HL-60 (cell line): ENCODE results near the gene SKI.

Experiments used
- DNase-seq, 2 experiments: peaks; one replicate each; pipeline ENCODE4 v3.0.0-alpha.2; 2010 to 2020; ENCODE audit warnings: low read depth in 1 of 2, low spot score in 1 of 2
- H3K27ac ChIP-seq: fragments of 250-450 bp; sonication (Bioruptor Pico); replicated peaks from 2 replicates; pipeline ENCODE4 v1.5.1; 2020; ENCODE audit warnings: mild to moderate bottlenecking, moderate library complexity
- H3K27me3 ChIP-seq: fragments of 250-450 bp; sonication (Bioruptor Pico); 2 replicates; pipeline ENCODE4 v1.5.1; 2021; ENCODE audit warnings: mild to moderate bottlenecking, moderate library complexity; ENCODE audit not compliant: insufficient read depth, poor library complexity, severe bottlenecking
- H3K4me3 ChIP-seq: replicated peaks from 2 replicates; pipeline ENCODE4 v1.5.1; 2011; ENCODE audit warnings: mild to moderate bottlenecking, control low read depth, low read length; ENCODE audit not compliant: insufficient read depth
- GABPA ChIP-seq: IDR thresholded peaks from 2 replicates; pipeline ENCODE4 v1.6.1; 2012; ENCODE audit warnings: low read depth
- POLR2AphosphoS5 ChIP-seq: IDR thresholded peaks from 2 replicates; pipeline ENCODE4 v1.6.1; 2012; ENCODE audit warnings: low read depth
- SPI1 ChIP-seq: IDR thresholded peaks from 2 replicates; pipeline ENCODE4 v1.6.1; 2012; ENCODE audit warnings: low read depth, mild to moderate bottlenecking, borderline replicate concordance
- TF ChIP-seq, protein P1 (sequence below): IDR thresholded peaks from one replicate; pipeline ENCODE4 v1.5.1; 2011; ENCODE audit warnings: low read length, control low read depth, inconsistent platforms; ENCODE audit not compliant: insufficient read depth
- TF ChIP-seq, protein P2 (sequence below): IDR thresholded peaks from 2 replicates; pipeline ENCODE4 v1.6.1; 2012; ENCODE audit warnings: low read depth; ENCODE audit not compliant: insufficient replicate concordance

Gene SKI

DNA sequence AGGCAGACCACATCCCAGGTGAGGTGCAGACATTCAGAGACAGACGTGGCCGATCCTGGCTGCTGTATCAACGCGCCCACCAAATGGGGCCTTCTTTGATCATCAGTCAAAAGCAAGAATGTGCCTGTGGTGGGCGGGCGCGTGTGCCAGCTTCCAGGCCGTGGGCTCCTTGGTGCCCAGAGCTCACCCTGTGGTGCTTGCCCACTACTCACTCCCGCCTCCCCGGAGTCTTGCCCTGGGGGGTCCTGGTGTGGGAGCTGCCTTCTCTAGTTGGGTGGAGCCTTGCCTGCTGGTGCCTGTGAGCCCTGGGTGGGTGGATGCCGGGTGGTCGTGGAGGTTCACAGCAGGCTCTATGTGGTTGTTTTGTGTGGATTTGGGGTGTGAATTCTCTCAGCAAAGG is 70.6 kb downstream of the SKI start:
- TF ChIP-seq, protein P1, sequence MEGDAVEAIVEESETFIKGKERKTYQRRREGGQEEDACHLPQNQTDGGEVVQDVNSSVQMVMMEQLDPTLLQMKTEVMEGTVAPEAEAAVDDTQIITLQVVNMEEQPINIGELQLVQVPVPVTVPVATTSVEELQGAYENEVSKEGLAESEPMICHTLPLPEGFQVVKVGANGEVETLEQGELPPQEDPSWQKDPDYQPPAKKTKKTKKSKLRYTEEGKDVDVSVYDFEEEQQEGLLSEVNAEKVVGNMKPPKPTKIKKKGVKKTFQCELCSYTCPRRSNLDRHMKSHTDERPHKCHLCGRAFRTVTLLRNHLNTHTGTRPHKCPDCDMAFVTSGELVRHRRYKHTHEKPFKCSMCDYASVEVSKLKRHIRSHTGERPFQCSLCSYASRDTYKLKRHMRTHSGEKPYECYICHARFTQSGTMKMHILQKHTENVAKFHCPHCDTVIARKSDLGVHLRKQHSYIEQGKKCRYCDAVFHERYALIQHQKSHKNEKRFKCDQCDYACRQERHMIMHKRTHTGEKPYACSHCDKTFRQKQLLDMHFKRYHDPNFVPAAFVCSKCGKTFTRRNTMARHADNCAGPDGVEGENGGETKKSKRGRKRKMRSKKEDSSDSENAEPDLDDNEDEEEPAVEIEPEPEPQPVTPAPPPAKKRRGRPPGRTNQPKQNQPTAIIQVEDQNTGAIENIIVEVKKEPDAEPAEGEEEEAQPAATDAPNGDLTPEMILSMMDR = no peak
- TF ChIP-seq, protein P2, sequence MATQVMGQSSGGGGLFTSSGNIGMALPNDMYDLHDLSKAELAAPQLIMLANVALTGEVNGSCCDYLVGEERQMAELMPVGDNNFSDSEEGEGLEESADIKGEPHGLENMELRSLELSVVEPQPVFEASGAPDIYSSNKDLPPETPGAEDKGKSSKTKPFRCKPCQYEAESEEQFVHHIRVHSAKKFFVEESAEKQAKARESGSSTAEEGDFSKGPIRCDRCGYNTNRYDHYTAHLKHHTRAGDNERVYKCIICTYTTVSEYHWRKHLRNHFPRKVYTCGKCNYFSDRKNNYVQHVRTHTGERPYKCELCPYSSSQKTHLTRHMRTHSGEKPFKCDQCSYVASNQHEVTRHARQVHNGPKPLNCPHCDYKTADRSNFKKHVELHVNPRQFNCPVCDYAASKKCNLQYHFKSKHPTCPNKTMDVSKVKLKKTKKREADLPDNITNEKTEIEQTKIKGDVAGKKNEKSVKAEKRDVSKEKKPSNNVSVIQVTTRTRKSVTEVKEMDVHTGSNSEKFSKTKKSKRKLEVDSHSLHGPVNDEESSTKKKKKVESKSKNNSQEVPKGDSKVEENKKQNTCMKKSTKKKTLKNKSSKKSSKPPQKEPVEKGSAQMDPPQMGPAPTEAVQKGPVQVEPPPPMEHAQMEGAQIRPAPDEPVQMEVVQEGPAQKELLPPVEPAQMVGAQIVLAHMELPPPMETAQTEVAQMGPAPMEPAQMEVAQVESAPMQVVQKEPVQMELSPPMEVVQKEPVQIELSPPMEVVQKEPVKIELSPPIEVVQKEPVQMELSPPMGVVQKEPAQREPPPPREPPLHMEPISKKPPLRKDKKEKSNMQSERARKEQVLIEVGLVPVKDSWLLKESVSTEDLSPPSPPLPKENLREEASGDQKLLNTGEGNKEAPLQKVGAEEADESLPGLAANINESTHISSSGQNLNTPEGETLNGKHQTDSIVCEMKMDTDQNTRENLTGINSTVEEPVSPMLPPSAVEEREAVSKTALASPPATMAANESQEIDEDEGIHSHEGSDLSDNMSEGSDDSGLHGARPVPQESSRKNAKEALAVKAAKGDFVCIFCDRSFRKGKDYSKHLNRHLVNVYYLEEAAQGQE = no peak
- TF ChIP-seq GABPA (no peak), POLR2AphosphoS5 (no peak), SPI1 (no peak)
- H3K4me3 ChIP-seq = no peak overlapping the region
- no peaks in the 10 kb centered on the region for H3K27me3 ChIP-seq
- no peak overlapping the region for H3K27ac ChIP-seq
- no peak for DNase-seq

- no peaks in the 10 kb centered on the region for H3K27me3 ChIP-seq
- H3K4me3 ChIP-seq = no peak overlapping the region
- no peak for DNase-seq
- TF ChIP-seq POLR2AphosphoS5 = no peak
- TF ChIP-seq SPI1 = no peak
- TF ChIP-seq GABPA = no peak
- TF ChIP-seq, protein P2 = no peak
- TF ChIP-seq, protein P1 = no peak
- H3K27ac ChIP-seq = no peak overlapping the region
These were observed 71.1 kb downstream of the SKI start for GRCh38 chr1:2299131-2299627.

DNA sequence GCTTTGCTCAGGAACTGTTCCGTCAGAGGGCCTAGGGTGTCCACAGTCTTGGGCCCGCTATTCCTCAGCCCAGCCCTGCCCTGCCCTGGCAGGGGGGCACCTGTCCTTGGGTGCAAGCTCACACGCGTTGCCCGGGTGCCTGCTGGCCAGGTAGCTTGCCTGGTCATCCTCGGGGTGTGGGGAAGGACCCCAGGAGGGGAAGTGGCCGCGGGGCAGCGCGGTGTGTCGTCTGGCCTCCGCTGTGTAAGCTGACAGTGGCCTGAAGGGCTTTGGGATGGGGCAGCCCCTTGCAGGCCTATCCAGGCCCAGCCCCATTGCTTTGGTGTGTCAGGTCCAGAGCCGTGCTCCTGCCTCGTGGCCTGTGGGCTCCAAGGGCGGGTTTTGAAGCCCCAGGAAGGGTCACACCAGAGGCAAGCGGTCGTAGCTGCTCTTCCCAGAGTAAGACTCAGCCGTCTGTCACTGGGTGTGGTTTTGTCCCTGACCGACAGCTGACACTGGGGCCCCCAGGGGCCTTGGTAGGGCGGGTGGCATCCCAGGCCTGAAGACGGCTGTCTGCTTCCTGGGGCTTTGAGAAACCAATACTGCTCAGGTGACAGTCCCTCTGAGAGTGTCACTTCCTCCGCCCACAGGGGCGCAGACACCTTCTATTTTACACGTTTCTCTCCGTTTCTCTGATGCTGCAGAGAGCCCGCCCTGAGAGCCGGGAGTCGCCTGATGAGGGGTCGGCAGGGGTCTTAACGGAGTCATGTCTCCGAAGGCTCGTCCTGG is 72.1 kb downstream of the SKI start:
- peak overlapping the region; percentile 38 for H3K27ac ChIP-seq
- TF ChIP-seq SPI1 (peak; percentile 32; the same call in 1 of the 2 replicates), GABPA (no peak)
- H3K4me3 ChIP-seq = no peak overlapping the region
- peak in 1 of 2 experiments; percentile 58 for DNase-seq
- no peaks in the 10 kb centered on the region for H3K27me3 ChIP-seq

DNA sequence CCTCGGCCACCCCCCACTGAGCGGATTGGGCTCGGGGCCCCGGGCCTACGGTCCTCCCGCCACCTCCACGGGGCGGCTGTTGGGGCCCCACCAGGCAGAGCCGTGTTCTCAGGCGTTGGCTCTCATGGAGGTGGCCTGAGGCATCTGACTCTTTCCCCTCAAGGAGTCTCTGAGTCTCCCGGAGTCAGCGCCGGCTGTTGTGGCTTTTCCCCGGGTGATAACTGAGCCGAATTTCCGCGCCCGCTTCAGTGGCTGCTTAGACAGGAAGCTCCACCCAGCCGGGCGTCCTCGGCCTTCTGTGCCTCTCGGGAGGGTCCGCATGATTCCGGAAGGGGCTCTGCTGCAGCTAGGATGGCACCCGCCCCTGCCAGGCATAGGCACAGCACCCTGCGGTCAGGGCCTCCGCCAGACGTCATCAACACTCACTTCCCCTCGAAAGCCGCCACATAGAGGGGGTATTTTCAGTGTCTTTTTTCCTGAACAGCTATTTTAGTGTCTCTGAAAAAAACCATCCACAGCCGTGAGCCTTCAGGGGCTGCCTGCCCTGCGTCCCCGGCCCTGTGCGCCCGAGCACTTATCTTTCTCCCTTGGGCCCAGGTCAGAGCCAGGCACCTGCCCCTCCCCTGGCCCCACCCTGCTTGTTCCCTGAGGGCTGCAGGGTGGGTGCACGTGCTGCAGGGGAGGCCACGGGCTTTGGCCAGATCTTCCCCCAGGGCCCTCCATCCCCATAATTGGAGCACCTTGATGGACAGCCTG is 72.9 kb downstream of the SKI start:
- Histone ChIP-seq H3K27ac (peak overlapping the region; percentile 43), H3K4me3 (no peak overlapping the region), H3K27me3 (no peaks in the 10 kb centered on the region)
- TF ChIP-seq SPI1 = peak; percentile 79; the same call in 1 of the 2 replicates
- TF ChIP-seq, protein P2 = no peak
- TF ChIP-seq GABPA = peak; percentile 55
- DNase-seq = peak; percentile 71 to 92
